Measurements from ENCODE around the gene LYSMD3.
A peak's percentile ranks its signal among the peaks of the same experiment; 100 is the strongest.

LYSMD3 gene

GRCh38 chr5:90542827-90543519, 13.6 kb upstream of the LYSMD3 start:
- DNase-seq (ENCODE audit: low read depth, low spot score): no peak
- no peak overlapping the region for H3K4me3 ChIP-seq (ENCODE audit: low read depth, low read length)
- in situ Hi-C loops (cut with HindIII; ENCODE audit: low sequenced_read_pairs): no loop called here
- TF ChIP-seq CTCF (IDR thresholded peaks at IDR 0.05; ENCODE audit: low read depth, low read length): no peak

GRCh38 chr5:90534922-90535321, 5.5 kb upstream of the LYSMD3 start:
- in situ Hi-C loops (cut with HindIII; ENCODE audit: low sequenced_read_pairs): no loop called here
- DNase-seq (ENCODE audit: low read depth, low spot score): no peak
- H3K4me3 ChIP-seq (ENCODE audit: low read depth, low read length): no peak overlapping the region
- TF ChIP-seq CTCF (IDR thresholded peaks at IDR 0.05; ENCODE audit: low read depth, low read length): no peak

GRCh38 chr5:90533794-90534193, 4.4 kb upstream of the LYSMD3 start:
- no peak for TF ChIP-seq CTCF (IDR thresholded peaks at IDR 0.05; ENCODE audit: low read depth, low read length)
- no peak for DNase-seq (ENCODE audit: low read depth, low spot score)
- in situ Hi-C loops (cut with HindIII; ENCODE audit: low sequenced_read_pairs): no loop called here
- H3K4me3 ChIP-seq (ENCODE audit: low read depth, low read length): no peak overlapping the region

- TF ChIP-seq CTCF (IDR thresholded peaks at IDR 0.05; ENCODE audit: low read depth, low read length): no peak
- DNase-seq (ENCODE audit: low read depth, low spot score): no peak
- H3K4me3 ChIP-seq (ENCODE audit: low read depth, low read length): no peak overlapping the region
- in situ Hi-C loops (cut with HindIII; ENCODE audit: low sequenced_read_pairs): no loop called here
Measured at GRCh38 chr5:90530736-90531487, 1.5 kb upstream of the LYSMD3 start.

- in situ Hi-C loops (cut with HindIII; ENCODE audit: low sequenced_read_pairs): no loop called here
- peak; percentile 76 for TF ChIP-seq CTCF (IDR thresholded peaks at IDR 0.05; ENCODE audit: low read depth, low read length)
- peak; percentile 82 for DNase-seq (ENCODE audit: low read depth, low spot score)
Measured at GRCh38 chr5:90529939-90530677, 724 bp upstream of the LYSMD3 start.

GRCh38 chr5:90528601-90529193, 687 bp downstream of the LYSMD3 start:
- peak overlapping the region; percentile 71 for H3K4me3 ChIP-seq (ENCODE audit: low read depth, low read length)
- in situ Hi-C loops (cut with HindIII; ENCODE audit: low sequenced_read_pairs): no loop called here
- no peak for TF ChIP-seq CTCF (IDR thresholded peaks at IDR 0.05; ENCODE audit: low read depth, low read length)
- peak; percentile 31 for DNase-seq (ENCODE audit: low read depth, low spot score)

More at GRCh38 chr5:90529939-90530677, 724 bp upstream of the LYSMD3 start:
- peak overlapping the region; percentile 71 for H3K4me3 ChIP-seq (ENCODE audit: low read depth, low read length)
